LNCaP clone FGC (cell line): Measurements from ENCODE around the gene NT5C2.
"Not testable (repeated sequence)": the region's sequence is repeated elsewhere in the genome, so short reads cannot be mapped to it uniquely, and the experiment has no call there.

Source experiments
- DNase-seq: peaks from one replicate; pipeline ENCODE4 v3.0.0-alpha.2; 2011; ENCODE audit warnings: low read depth
- H3K4me3 ChIP-seq: 2 replicates; pipeline ENCODE4 v1.5.1; 2011; ENCODE audit warnings: mild to moderate bottlenecking, low read depth, low read length, control low read depth
- CTCF ChIP-seq: IDR thresholded peaks from 2 replicates; pipeline ENCODE4 v1.5.1; 2012; ENCODE audit warnings: mild to moderate bottlenecking; ENCODE audit not compliant: control insufficient read depth, insufficient read depth; ENCODE audit errors: extremely low read depth

The NT5C2 gene

DNA sequence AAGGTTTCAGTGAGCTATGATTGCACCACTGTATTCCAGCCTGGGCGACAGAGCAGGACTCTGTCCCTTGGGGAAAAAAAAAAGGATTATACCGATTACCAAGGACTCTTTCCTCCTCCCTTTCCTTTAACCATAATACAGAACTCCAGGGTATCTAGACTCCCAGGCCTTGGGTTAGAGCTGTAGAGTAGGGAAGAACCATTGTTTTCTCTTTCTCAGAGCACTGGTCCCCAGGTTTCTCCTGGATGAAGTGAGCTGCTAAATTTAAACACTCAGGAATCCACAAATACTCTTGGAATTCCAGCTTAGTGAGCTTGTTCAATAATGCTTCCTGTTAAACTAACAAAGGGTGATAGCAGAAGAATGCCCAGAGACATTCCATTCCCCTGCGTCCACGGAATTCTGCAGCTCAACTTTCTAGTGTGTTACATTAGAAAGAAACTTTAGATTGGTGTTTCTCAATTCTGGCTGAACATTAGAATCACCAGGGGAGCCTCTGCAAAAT lies 38.0 kb upstream of the NT5C2 start:
- no peak overlapping the region for H3K4me3 ChIP-seq
- no peak for DNase-seq
- no peak for TF ChIP-seq CTCF

GRCh38 chr10:103227416-103227815 lies 34.3 kb upstream of the NT5C2 start:
- H3K4me3 ChIP-seq, result no peak overlapping the region
- no peak for DNase-seq
- TF ChIP-seq CTCF, result no peak

DNA sequence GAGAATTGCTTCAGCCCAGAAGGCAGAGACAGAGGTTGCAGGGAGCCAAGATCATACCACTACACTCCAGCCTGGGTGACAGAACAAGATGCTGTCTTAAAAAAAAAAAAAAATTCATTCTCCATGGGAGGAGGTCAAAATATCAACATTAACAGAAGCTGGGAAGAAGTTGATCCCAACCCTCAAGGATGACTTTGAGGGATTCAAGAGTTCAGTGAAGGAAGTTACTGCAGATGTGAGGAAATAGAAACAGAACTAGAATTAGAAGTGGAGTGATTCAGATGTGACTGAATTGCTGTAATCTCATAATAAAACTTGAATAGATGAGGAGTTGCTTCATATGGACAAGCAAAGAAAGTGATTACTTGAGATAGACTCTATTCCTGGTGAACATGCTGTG lies 32.9 kb upstream of the NT5C2 start:
- no peak overlapping the region for H3K4me3 ChIP-seq
- no peak for TF ChIP-seq CTCF
- no peak for DNase-seq

DNA sequence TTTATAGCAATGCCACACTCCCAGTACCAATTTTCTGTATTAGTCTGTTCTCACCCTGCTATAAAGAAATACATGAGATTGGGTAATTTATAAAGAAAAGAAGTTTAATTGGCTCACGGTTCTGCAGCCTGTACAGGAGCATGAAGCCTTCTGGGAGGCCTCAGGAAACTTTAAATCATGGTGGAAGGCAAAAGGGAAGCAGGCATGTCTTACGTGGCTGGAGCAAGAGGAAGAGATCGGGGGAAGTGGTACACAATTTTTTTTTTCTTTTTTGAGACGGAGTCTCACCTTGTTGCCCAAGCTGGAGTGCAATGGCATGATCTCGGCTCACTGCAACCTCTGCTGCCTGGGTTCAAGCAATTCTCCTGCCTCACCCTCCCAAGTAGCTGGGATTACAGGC lies 31.6 kb upstream of the NT5C2 start:
- not testable (repeated sequence) for H3K4me3 ChIP-seq

DNA sequence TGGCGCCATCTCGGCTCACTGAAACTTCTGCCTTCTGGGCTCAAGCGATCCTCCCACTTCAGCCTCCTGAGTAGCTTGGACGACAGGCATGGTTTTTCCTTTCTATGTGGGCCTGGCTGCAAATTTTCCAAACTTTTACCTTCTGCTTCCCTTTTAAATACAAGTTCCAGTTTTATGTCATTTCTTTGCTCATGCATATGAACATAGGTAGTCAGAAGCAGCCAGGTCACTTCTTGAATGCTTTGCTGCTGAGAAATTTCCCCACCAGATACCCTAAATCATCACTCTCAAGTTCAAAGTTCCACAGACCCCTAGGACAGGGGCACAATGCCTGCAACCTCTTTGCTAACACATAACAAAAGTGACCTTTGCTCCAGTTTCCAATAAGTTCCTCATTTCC lies 31.1 kb upstream of the NT5C2 start:
- TF ChIP-seq CTCF, result no peak
- no peak for DNase-seq
- no peak overlapping the region for H3K4me3 ChIP-seq

More for the DNA sequence above, 31.6 kb upstream of the NT5C2 start:
- DNase-seq, result not testable (repeated sequence)

DNA sequence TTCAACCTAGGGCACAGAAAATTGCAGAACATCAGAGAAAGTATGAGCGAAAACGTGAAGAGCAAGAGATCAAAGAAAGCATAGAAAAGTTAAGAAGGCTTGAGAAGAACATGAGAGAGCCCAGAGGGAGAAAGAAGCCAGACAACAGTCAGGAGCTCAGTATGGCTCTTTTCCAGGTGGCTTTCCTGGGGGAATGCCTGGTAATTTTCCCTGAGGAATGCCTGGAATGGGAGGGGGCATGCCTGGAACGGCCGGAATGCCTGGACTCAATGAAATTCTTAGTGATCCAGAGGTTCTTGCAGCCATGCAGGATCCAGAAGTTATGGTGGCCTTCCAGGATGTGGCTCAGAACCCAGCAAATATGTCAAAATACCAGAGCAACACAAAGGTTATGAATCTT lies 23.3 kb upstream of the NT5C2 start:
- DNase-seq, result not testable (repeated sequence)

DNA sequence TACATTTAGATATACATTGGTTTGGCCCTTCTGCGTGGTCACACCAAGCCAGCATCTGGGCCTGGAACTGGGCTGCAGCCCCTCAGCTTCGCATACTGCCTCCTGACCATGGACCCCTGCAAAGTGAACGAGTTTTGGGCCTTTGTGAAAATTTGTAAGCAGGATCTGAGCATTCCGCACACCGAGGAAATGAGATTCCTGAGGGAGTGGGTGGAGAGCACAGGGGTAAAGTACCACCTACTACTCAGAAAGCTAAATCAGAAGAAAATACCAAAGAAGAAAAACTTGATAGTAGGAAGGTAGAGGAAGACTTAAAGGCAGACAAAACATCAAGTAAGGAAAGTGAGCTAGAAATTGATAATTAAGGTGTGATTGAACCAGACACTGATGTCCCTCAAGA lies 22.5 kb upstream of the NT5C2 start:
- TF ChIP-seq CTCF, result no peak
- no peak overlapping the region for H3K4me3 ChIP-seq
- DNase-seq, result no peak

More for the DNA sequence above, 23.3 kb upstream of the NT5C2 start:
- not testable (repeated sequence) for H3K4me3 ChIP-seq

GRCh38 chr10:103210262-103210661 lies 17.2 kb upstream of the NT5C2 start:
- not testable (repeated sequence) for H3K4me3 ChIP-seq, DNase-seq

DNA sequence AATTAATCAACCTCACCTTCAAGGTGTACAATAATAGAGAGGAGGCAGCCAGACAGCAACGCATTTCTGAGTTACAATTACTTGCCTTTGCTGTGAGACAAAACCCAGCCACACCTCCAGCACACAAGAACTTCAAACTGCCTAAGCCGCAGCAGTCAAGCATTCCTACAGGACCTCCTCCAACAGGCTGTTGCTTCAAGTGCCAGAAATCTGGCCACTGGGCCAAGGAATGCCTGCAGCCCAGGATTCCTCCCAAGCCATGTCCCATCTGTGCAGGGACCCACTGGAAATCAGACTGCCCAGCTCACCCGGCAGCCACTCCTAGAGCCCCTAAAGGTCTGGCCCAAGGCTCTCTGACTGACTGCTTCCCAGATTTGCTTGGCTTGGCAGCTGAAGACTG lies 14.6 kb upstream of the NT5C2 start:
- not testable (repeated sequence) for H3K4me3 ChIP-seq, DNase-seq
